ENCODE measurements around the gene GOLGA6L25. TPM values are rescaled to one million over a fixed set of nuclear protein-coding genes. Genes with fewer than 3 reads are reported as not detected.

GOLGA6L25 gene
- total RNA-seq, 2 experiments from 2014 or later = not detected

Other genes with a start within 250 kb of the GOLGA6L25 start
- 10 to 100 TPM; 25.4 to 26.6 TPM for gene HERC2, start 231.4 kb upstream of the GOLGA6L25 start, total RNA-seq
- not detected for gene GOLGA6L24, start 195.5 kb upstream of the GOLGA6L25 start, total RNA-seq
- gene GOLGA8F, start 174.9 kb upstream of the GOLGA6L25 start, total RNA-seq = not detected
- not detected for gene GOLGA8G, start 20.6 kb upstream of the GOLGA6L25 start, total RNA-seq
- 1 to 10 TPM; 2.1 to 2.2 TPM for gene GOLGA8M, start 158.9 kb downstream of the GOLGA6L25 start, total RNA-seq

Measured in CD8-positive, alpha-beta T cell (primary cell).